NCI-H345 (cell line): Measurements from ENCODE around the gene C1orf115.
"Not testable (repeated sequence)": the region's sequence is repeated elsewhere in the genome, so short reads cannot be mapped to it uniquely, and the experiment has no call there.

Experiments used
- DNase-seq: peaks from one replicate; lab custom pipeline; 2025; lab: John Stamatoyannopoulos, UW

C1orf115 gene, protein sequence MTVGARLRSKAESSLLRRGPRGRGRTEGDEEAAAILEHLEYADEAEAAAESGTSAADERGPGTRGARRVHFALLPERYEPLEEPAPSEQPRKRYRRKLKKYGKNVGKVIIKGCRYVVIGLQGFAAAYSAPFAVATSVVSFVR

DNA sequence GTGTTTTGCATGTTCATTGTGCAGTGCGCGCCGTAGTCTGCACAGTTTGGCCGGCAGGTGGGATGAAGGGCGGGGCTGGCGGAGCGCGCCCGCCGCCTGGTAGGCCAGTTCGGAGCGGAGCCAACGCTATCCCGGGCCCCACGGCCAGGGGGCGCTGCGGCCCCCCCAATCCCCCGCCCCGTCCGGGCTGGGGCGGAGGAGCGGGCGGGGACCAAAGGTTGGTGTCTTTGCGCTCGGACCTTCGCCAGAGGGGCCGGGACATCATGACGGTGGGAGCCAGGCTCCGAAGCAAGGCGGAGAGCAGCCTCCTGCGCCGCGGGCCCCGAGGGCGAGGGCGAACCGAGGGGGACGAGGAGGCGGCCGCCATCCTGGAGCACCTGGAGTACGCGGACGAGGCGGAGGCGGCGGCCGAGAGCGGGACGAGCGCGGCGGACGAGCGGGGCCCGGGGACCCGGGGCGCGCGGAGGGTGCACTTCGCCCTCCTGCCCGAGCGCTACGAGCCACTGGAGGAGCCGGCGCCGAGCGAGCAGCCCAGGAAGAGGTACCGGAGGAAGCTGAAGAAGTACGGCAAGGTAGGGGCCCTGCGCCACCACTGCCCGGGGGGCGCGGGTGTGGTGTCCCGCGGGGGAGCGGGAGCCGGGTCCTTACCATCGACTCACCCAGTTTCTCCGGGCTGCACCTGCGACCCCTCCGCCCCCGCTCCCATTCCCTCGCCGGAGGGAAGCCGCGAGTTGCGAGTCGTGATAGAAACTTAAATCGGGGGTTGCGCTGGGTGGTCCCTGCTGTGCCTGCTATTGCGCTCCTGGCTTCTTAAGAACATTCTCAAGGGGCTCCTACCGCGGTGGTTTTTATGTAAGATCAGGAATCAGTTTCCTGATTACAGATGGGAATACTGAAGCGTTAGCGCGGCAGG is at the start of gene C1orf115:
Gene C1orf115, plus strand, starts transcription at position 224 of the 913 bp plus-strand sequence. Its CDS starts 40 bp downstream, at position 264.
- DNase-seq = peak; percentile 83

DNA sequence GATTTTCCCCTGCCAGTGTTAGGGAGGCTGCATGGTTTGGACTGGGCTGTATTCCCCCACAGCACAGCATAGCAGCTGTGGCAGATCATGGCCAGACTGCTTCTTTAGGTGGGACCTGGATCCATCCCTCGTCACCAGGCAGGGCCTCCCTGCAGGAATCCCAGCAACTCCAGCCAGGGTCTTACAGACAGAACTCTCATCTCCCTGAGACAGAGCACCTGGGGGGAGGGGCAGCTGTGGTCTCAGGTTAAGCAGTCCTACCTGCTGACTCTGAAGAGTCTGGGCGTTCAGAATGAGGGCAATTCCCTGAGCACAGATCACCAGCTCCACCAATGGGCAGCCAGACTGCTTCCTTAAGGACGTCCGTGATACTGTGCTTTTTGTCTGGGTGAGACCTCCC is 47.9 kb upstream of the C1orf115 start:
- DNase-seq = no peak

DNA sequence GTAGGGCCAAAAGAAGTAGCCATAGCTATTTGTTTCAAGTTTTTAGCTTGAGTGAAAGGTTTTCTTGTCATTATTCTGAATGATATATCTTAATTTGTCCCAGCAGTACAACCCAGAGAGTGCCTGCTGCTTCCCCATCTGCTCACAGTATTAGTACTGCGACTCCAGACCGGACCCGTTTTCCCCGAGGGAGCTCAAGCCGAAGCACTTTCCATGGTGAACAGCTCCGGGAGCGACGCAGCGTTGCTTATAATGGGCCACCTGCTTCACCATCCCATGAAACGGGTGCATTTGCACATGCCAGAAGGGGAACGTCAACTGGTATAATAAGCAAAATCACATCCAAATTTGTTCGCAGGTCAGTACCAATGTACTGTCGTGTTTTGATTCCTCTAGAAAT is 37.2 kb upstream of the C1orf115 start:
- no peak for DNase-seq

DNA sequence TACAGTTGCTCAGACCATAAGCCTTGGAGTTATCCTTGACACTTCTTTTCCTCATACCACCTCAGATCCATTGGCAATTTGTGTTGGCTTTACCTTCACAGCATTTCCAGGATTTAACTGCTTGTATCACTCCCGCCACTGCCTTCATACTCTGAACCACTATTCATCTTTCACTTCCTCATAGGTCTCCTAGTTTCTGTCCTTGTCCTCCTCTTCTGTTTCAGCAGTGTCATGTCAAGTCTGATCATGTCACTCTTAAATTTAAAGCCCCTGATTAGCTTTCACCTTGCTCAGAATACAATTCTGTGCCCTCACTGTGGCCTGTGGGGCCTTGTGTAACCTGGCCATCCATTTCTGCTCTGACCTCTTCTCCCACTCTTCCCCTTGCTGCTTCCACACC is 34.7 kb upstream of the C1orf115 start:
- DNase-seq = no peak

DNA sequence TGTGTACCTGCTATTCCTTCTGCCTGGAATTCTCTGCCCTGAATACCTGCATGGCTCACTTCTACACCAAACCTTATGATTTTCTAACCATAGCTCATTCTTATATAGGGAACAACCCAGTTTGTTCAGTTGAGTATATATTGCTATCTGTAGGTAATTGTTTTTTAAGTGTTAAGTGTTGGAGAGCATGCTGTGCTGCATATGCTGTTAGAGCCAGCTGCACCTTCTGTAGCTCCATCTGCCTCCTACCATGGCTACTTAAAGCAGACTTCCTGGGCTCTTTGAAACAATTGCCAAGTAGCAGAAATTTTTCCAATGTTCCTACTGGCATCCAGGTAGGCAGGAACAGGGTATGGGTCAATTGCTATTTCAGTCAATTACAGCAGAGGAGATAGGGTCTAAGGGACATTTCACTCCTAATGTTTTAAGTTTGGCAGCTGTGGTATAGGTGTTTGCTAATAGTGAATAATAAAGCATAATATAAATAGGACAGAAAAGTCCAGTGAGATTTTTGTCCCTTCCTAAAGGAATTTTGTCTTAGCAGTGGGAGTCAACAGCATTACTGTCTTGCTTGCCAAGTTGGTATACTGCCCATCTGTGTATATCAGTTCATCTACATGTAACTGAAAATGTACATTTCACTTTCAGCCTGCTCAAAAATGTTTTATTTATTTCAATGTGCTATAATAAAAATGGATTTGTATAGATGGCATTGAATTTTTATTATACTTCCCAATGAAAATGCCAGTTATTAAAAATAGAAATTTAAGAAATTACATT is 34.0 kb upstream of the C1orf115 start:
- DNase-seq = no peak

DNA sequence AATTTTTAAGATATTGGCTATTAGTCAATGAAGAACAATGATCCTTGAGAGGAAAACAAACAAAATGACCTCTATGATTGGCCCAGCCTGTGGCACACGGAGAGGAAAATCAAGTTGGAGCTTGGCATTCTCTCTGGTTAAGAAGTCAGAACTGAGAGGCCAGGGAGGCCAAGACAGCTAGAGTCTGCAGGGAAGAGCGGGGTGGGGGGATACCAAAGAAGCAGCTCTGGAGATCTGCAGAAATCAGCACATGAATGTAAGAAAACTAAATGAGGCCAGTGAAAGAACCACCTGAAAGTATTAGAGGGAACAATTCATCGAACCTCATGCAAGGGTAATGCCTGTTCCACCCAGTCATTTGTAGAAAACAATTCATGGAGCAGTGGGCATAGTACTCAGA is 23.8 kb upstream of the C1orf115 start:
- DNase-seq = no peak

DNA sequence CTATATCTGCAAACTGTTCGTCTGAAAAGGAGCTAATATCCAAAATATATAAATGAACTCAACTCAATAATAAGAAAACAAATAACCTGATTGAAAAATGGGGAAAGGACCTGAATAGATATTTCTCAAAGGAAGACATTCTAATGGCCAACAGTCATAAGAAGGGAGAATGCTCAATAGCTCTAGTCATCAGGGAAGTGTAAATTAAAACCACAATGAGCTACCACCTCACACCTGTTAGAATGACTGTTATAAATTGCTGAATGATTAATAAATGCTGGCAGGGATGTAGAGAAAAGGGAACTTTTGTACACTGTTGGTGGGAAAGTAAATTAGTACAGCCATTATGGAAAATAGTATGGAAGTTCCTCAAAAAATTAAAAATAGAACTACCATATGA is 21.2 kb upstream of the C1orf115 start:
- DNase-seq = no peak

DNA sequence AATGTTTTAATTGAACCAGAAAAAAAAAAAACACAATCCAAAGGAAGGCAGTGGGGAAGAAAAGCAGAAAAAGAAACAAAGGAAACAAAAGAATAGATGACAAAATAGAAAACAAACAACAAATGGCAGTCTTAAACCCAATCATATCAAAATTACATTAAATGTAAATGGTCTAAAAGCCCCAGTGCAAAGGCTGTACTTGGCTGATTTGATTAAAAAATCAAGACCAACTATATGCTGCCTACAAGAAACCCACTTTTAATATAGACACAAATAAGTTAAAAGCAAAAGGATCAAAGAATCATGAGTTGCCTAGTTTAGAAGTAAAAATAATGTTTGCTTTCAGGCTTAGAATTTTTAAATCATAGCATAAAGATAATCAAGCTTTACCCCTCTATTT is 19.8 kb upstream of the C1orf115 start:
- no peak for DNase-seq

DNA sequence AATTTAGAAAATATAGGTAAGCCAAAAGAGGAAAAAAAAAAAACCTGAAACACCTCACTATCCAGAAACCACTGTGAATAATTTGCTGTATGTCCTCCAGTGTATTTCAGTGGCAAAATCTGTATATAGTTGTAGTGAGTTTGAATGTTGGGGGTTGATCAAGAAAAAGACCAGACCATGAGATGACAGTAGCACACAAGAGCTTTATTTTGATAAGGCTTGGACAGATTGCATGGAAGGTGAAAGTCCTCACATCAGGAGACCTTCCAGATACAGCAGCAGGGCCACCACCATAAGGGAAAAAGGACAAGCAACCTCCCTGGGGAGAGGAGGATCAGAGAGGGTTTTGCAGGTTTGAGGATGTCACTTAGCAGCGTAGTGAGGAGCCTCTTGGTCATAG is 16.2 kb upstream of the C1orf115 start:
- DNase-seq = no peak

DNA sequence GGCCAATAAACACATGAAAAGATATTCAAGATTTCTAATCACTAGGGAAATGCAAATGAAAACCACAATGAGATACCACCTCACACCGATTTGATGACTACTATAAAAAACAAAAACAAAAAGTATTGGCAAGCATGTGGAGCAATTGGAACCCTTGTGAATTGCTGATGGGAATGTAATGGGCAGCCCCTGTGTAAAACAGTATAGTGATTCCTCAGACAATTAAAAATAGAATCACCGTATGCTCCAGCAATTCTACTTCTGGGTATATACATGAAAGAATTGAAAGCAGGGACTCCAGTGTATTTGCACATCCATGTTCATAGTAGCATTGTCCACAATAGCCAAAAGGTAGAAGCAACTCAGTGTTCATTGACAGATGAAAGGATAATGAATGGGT is 12.9 kb upstream of the C1orf115 start:
- DNase-seq = no peak

DNA sequence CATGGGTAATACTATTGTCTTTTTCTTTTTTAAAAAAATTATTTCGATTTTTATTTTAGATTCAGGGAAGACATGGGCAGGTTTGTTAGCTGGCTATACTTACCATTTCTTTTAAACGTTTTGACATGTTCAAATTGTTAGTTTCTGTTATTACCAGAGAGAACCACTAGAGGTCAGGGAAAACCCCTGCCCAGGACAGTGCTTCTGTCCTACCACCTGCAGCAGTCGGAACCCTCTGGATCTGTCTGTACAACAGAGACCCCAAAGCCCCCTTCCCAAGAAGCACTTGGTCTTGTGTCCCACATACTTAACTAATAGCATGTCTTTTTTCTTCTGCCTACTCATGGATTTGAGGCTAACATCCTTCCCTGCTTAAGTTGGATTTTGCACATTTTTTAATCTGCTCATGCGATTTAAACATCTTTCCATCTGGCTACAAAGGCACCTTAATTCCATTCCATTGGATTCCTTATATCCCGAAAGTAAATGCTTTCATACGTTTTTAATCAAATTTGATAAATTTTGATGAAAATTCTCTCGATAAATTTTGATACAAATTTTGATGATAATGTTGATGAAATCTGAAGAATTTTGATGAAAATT is 10.0 kb upstream of the C1orf115 start:
- DNase-seq = peak; percentile 59

DNA sequence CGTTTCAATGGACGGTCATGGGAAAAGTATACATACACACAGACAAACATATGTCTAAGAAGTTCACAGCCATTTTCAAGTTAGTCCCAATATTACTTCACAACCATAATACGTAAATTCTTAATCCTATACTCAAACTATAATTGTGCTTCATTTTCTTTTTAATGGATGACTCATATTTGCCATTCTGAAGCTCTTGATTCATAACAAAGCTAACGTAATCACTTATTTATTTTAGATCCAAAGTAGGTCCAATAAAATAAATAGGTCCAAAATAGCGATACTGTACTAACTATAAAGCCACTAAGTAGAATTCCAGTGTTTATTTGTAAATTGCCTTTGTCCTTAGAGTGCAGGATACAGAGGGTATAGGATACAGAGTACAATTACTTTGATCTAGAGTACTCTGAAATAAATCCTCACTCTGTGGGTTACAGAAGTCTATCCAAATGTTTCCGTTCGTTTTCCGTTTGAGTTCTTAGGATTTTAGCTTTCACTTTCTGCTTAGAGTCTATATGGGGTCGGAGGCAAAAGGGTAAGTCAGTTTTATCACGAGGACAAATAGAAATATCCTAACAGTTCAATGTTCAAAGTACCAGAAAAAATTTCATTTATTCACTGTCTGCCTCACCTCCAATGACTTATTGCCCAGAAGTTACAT is 8.8 kb upstream of the C1orf115 start:
- DNase-seq = no peak

DNA sequence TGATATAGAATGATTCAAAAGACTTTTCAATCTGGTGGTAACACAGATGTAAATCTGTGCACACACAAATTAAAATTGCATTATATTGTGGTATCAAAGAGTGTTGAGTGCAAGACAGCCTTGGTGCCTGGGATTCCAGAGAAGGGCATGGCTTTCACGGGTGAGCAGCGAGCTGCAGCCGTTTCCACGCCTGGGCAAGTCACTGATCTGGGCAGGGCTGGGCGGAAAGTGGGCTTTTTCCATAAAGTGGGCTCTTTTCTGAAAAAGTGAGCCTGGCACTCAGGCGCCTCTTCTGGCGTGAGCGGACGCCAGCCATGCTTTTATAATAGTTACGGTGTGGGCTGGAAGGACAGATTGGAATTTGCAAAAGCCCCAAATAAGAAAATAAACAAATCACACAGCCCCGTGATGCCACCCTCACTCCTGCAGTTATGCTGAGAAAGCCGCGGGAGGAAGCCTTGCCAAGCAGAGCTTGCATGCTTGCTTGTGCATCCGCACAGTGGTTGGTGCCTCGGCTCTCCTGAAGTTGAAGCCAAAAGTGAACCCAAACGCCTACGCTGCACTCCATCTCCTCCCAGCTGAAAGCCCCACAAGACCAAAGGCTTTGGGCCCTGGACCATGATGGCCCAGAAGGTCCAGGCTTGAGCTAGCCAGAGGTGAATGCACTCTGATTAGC is 7.1 kb upstream of the C1orf115 start:
- DNase-seq = no peak

DNA sequence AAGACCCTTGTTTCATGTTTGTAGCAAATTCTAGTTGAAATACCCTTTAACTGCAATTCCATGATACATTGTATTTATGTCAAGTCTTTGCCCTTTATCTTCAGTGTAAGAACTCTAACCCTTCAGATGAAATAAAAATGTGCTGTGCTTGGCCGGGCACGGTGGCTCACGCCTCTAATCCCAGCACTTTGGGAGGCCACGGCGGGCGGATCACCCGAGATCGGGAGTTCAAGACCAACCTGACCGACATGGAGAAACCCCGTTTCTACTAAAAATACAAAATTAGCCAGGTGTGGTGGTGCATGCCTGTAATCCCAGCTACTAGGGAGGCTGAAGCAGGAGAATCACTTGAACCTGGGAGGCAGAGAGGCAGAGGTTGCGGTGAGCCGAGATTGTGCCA is 6.4 kb upstream of the C1orf115 start:
- DNase-seq = not testable (repeated sequence)

DNA sequence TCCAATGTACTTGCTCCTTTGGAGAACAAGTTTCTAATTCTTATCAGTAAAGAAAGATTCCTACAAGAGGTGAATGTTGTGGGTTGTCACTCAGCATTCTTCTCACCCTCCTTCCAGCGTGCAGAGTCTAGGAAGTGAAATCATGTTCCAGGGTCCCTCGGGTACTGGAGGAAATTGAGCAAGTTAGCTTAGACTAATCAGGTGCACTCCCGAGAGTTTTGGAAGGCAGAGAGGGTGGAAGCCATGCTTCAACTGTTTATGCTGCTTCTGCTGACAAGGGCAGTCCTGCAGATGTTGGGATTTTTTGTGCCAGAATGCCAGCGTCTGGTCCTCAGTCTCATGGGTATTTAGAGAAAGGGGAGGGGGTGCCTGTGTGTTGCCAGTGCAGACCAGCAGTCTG is 5.3 kb upstream of the C1orf115 start:
- no peak for DNase-seq

DNA sequence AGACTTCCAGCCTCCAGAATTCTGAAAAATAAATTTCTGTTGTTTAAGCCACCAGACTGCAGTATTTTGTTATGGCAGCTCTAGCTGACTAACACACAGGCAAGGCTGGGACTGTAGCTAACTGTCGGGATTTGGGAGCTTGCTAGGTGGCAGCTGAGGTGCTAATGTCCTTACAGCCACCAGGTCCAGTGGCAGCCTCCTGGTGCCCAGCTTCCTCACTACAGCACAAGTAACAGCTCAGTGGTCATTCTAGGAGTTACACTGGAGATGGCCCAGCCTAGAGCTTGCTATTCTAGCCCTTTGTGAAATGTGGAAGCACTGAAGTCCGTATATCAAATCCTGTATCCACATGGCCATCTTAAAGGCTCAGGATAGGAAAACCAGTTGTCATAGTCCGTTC is 4.3 kb upstream of the C1orf115 start:
- no peak for DNase-seq

DNA sequence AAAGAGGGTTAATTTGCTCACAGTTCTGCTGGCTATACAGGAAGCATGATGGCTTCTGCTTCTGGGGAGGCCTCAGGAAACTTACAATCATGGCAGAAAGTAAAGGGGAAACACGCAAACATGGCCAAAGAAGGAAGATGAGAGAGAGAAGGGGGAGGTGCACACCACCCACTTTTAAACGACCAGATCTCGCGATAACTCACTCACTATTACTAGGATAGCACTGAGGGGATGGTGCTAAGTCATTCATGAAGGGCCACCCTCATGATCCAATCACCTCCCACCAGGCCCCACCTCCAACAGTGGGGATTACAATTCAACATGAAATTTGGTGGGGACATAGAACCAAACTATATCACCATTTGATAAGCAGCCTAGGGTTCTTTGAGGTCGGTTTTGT is 2.4 kb upstream of the C1orf115 start:
- no peak for DNase-seq

DNA sequence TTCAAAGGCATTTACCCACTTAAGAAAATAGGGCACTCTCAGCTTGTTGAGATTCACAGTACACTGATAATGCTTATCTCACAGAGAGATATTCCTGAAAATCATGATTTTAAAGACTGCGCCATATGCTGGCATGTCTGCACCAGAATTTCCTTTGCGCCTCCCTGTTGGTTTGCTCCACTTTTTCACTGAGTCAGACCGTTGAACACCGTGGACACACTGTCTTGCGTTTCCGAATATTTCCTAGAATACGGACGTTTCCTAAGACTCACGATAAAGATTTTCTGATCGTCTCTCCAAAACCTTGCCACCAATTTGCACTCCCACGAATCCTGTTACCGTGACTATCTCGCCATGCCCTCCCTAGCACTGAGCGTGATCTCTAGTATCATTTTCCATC is 497 bp upstream of the C1orf115 start:
- no peak for DNase-seq

DNA sequence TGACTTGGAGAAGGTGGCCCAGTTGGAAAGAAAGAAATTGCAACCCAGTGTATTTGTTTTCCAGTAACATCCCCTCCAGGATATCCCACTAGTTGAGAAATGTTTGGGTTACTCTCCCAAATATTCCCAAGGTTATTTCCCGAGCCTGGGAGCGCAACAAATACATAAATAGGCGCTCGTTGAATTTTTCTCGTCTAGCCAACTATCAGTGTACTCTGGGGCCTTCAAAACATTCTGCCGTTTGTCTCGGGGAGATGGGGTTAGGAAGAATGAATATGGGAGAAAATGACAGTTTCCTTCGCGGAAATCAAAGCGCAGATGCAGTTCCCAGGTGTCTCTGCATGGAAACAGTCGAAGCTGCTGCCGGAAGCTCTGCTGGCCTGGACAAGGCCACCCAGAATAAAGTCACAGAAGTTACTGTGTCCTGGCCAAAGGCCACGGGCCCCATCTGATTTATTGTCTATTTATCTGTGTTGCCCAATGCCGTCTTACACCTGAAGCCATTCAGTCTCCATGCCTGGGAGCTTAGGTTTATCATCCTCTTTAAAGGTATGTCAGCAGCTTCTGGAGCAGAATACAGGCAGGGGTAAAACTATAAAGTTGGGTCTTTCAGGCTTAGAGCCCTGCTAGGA is 1.0 kb downstream of the C1orf115 start:
- DNase-seq = no peak

DNA sequence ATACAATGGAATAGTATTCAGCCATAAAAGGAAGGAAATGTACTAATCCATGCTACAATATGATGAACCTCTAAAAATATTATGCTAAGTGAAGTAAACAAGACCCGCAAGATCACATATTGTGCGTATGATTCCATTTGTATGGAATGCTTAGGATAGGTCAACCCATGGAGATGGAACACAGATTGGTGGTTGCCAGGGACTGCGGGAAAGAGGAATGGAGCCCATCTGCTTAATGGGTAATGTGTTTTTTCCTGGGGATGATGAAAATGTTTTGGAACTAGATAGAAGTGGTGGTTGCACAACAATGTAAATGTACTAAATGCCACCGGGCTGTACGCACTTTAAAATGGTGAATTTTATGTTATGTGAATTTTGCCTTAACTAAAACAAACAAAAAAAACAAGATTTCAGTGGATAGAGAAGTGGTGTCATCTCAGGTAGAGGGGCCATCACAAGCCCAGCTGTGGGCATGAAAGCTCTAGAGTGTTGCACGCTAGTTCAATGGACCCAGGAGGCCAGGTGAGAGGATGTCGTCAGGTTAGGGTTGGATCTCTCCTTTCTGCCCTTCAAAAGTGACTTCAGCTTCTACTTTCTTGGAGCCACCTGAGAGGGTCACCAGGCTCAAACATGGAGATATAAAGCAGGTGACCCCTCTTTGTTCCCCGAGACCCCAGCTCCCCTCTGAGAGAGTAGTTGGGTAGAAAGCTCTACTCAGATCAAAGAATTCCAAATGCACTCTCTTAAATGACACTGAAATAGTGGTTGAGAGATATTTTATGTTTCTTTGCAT is 2.5 kb downstream of the C1orf115 start:
- no peak for DNase-seq
